Measurements from ENCODE around the gene RAD51B. TPM values are rescaled to one million over a fixed set of nuclear protein-coding genes. Genes with fewer than 3 reads are reported as not detected.

RAD51B gene
- total and polyA plus RNA-seq, 3 donors from 2014 or later = 5.5 to 22.5 (median 19.1) TPM

DNA sequence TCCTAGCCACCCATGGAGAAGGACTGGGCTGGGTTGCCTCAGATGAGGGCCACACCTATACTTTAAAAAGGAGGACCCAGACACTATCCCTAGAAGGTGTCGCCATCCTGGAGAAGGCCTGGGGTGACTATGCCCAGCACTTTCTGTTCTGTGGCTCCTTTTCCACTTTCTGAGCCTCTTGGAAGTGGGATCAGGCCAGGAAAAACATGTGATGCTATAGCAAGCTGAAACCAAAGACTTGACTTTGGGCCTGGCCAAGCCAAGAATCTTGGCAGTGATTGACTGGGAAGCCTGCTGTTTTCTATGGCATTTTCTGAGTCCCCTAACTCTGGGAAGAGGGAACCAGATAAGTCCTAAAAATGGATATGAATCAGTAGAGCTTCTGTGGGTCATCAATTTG is 641.0 kb downstream of the RAD51B start:
- no peaks in the 10 kb centered on the region for H3K36me3 ChIP-seq (ENCODE audit: low read depth, missing control alignments)
- H3K4me3 ChIP-seq = no peak overlapping the region
- H3K9me3 ChIP-seq = no peaks in the 10 kb centered on the region
- no peak overlapping the region for H3K27ac ChIP-seq
- DNase-seq = no peak
- peaks cover 13% of the 10 kb centered on the region for H3K4me1 ChIP-seq
- no peaks in the 10 kb centered on the region for H3K27me3 ChIP-seq
- no peak for TF ChIP-seq POLR2A (IDR thresholded peaks at IDR 0.05)
- TF ChIP-seq, protein P1, sequence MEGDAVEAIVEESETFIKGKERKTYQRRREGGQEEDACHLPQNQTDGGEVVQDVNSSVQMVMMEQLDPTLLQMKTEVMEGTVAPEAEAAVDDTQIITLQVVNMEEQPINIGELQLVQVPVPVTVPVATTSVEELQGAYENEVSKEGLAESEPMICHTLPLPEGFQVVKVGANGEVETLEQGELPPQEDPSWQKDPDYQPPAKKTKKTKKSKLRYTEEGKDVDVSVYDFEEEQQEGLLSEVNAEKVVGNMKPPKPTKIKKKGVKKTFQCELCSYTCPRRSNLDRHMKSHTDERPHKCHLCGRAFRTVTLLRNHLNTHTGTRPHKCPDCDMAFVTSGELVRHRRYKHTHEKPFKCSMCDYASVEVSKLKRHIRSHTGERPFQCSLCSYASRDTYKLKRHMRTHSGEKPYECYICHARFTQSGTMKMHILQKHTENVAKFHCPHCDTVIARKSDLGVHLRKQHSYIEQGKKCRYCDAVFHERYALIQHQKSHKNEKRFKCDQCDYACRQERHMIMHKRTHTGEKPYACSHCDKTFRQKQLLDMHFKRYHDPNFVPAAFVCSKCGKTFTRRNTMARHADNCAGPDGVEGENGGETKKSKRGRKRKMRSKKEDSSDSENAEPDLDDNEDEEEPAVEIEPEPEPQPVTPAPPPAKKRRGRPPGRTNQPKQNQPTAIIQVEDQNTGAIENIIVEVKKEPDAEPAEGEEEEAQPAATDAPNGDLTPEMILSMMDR (IDR thresholded peaks at IDR 0.05) = no peak
- 77 to 78% methylated on average over 1 of the region's 1 CpG for WGBS, 2 donors
- intact Hi-C loops (cut with DNase I; ENCODE audit: low total_unique reads) = no loop called here

DNA sequence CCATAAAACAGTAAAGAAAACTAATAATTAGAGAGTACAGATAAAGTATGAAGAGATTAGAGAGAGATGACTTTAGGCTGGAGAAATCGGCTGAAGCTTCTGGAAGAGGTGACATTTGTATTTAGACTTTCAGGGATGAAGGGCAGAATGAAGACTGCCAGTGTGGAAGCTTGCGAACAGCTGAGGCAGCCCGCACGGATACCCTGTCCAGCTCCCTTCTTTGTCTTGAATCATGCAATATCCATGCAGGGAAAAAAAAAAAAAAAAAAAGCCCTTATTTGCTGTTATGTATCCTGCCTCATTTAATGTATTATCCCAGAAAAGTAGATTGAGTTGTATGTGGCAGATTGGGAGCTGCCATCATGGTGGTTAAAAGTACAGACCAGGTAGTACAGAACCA is 641.5 kb downstream of the RAD51B start:
- H3K4me3 ChIP-seq = no peak overlapping the region
- H3K36me3 ChIP-seq (ENCODE audit: low read depth, missing control alignments) = no peaks in the 10 kb centered on the region
- no peaks in the 10 kb centered on the region for H3K9me3 ChIP-seq
- no peak overlapping the region for H3K27ac ChIP-seq
- DNase-seq = no peak
- peaks cover 13% of the 10 kb centered on the region for H3K4me1 ChIP-seq
- 66 to 96% methylated on average over 4 of the region's 4 CpGs for WGBS, 2 donors
- H3K27me3 ChIP-seq = no peaks in the 10 kb centered on the region
- TF ChIP-seq, protein P1 (IDR thresholded peaks at IDR 0.05) = no peak
- TF ChIP-seq POLR2A (IDR thresholded peaks at IDR 0.05) = no peak
- intact Hi-C loops (cut with DNase I; ENCODE audit: low total_unique reads) = no loop called here

DNA sequence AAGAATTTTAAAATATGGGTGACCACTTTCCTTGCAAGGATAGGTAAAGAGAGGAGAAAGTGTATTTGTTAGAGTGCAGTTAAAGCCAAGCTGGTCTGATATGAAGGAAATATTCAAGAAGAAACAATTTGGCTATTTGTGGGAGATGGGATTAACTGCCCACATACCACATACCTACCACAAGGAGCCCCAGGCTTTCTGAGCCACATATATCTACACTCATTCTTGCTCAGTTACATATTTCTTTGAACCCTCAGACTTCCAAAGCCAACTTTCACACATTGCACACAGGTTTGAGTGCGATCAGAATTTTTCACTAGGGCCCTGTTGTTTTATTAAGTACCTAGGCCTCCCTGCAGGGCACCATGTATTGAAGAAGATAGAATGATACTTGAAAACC is 643.1 kb downstream of the RAD51B start:
- Histone ChIP-seq H3K27ac (no peak overlapping the region), H3K27me3 (no peaks in the 10 kb centered on the region), H3K4me3 (no peak overlapping the region), H3K4me1 (peaks cover 13% of the 10 kb centered on the region), H3K36me3 (ENCODE audit: low read depth, missing control alignments) (no peaks in the 10 kb centered on the region), H3K9me3 (no peaks in the 10 kb centered on the region)
- DNase-seq = no peak
- TF ChIP-seq, protein P1 (IDR thresholded peaks at IDR 0.05) = no peak
- no peak for TF ChIP-seq POLR2A (IDR thresholded peaks at IDR 0.05)
- intact Hi-C loops (cut with DNase I; ENCODE audit: low total_unique reads) = no loop called here
- 82 to 97% methylated on average over 1 of the region's 1 CpG for WGBS, 2 donors

DNA sequence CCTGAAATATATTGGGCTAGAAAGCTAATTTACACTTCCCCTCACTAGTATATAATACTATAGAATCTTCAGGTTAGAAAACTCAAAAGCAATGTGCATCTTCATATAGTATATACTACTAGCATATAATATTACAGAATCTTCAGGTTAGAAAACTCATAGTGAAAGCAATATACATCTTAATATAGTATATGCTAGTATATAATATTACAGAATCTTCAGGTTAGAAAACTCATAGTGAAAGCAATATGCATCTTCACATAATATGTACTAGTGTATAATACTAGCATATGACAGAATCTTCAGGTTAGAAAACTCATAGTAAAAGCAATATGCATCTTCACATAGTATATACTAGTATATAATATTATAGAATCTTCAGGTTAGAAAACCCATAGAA is 643.7 kb downstream of the RAD51B start:
- H3K4me1 ChIP-seq = peaks cover 15% of the 10 kb centered on the region
- no peak overlapping the region for H3K27ac ChIP-seq
- no peak for DNase-seq
- intact Hi-C loops (cut with DNase I; ENCODE audit: low total_unique reads) = no loop called here
- no peaks in the 10 kb centered on the region for H3K9me3 ChIP-seq
- H3K36me3 ChIP-seq (ENCODE audit: low read depth, missing control alignments) = no peaks in the 10 kb centered on the region
- H3K4me3 ChIP-seq = no peak overlapping the region
- TF ChIP-seq, protein P1 (IDR thresholded peaks at IDR 0.05) = no peak
- no peaks in the 10 kb centered on the region for H3K27me3 ChIP-seq

DNA sequence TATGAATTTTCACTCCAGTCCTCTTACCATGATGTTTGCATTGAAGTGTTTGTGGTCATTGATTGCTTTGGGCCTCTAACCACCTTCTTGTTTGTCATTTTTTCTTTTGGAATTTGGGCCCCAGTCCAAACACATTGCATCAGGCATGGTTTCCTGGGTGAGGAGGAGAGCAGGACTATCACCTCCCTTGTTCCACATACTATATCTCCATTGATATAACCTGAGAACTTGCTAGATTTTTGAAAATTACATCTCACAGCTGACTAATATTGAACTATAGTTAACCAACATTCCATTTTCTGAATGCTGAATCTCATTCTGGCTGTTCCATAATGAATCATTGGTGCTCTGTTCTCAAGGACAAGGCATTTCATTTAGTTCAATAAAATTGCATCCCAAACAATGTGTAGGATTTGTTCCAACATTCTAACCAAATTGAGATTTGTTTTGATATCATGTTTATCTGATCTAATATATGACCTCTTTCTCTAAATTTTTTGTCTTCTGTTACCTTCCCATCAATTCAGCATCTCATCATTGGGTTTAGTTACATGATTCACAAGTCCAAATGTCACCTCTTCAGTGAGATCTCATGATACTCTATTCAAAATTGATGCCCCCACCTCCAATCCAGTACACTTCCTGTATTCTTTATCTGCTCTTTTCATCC is 644.3 kb downstream of the RAD51B start:
- H3K27me3 ChIP-seq = no peaks in the 10 kb centered on the region
- H3K27ac ChIP-seq = no peak overlapping the region
- no peaks in the 10 kb centered on the region for H3K36me3 ChIP-seq (ENCODE audit: low read depth, missing control alignments)
- H3K9me3 ChIP-seq = no peaks in the 10 kb centered on the region
- no peak overlapping the region for H3K4me3 ChIP-seq
- no peak for TF ChIP-seq POLR2A (IDR thresholded peaks at IDR 0.05)
- TF ChIP-seq, protein P1 (IDR thresholded peaks at IDR 0.05) = no peak
- intact Hi-C loops (cut with DNase I; ENCODE audit: low total_unique reads) = no loop called here
- peaks cover 18% of the 10 kb centered on the region for H3K4me1 ChIP-seq
- DNase-seq = no peak
